Fibroblast of skin of right quadriceps (primary cell): ENCODE results near the gene UBAP1.
"Not testable (repeated sequence)": the region's sequence is repeated elsewhere in the genome, so short reads cannot be mapped to it uniquely, and the experiment has no call there.

Source experiments
- DNase-seq: peaks from one replicate; pipeline ENCODE4 v3.0.0-alpha.2; 2013

Gene UBAP1

GRCh38 chr9:34178436-34179212 lies at the start of gene UBAP1:
TSS of gene UBAP1 (plus strand) at chr9:34179043. CDS start at chr9:34220915, 41,872 bp downstream.
- peak; percentile 97 for DNase-seq

- no peak for DNase-seq
These were observed 47.3 kb upstream of the UBAP1 start for GRCh38 chr9:34131571-34131970.

- DNase-seq: no peak
These were observed 45.4 kb upstream of the UBAP1 start for GRCh38 chr9:34133436-34133949.

- DNase-seq: no peak
These were observed 44.3 kb upstream of the UBAP1 start for GRCh38 chr9:34134521-34134920.

GRCh38 chr9:34138644-34139043 lies 40.2 kb upstream of the UBAP1 start:
- not testable (repeated sequence) for DNase-seq

DNA sequence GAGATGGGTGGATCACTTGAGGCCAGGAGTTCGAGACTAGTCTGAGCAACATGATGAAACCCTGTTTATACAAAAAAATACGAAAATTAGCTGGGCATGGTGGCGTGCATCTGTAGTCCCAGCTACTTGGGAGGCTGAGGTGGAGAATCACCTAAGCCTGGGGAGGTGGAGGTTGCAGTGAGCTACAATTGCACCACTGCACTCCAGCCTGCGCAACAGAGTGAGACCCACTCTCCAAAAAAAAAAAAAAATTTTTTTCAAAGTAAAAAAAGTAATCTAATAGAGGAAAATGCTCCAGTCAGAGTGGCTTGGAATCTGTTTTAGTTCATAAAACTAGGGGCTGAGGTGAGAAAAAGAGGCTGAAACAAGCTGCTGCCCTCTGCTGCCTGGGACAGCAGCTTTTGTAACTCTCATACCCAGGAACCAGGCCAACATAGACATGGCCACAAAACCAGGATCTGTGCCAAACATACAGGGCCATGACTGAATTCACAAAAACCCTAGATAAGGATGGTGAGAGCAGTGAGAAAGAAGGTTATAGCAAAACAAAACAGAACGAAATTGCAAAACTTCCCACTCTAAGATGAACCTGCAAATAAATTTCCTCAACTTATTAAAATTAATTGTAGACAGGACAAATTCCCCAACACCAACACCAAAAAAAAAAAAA lies 39.2 kb upstream of the UBAP1 start:
- peak; percentile 73 for DNase-seq

- DNase-seq: no peak
These were observed 38.0 kb upstream of the UBAP1 start for GRCh38 chr9:34140853-34141252.

GRCh38 chr9:34143116-34143515 lies 35.7 kb upstream of the UBAP1 start:
- no peak for DNase-seq

- no peak for DNase-seq
These were observed 33.7 kb upstream of the UBAP1 start for GRCh38 chr9:34145165-34145564.

DNA sequence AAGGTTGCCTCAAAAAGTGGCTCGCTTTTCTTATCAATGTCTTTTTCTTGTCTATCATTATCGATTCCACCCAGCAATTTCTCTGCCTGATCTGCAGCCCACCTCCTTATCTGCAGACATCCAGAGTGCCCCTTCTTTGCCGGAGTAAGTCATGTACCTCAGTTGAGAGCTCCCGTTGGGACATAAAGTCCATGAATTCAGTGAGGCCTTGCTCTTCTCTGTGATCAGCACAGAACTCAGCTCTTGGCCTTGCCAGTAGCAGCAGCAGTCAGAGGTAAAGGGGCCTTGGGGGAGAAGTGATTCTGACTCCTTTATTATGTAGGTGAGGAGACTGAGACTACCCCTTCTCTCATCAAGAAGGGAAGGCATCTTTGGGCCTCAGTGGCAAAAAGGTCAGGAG lies 27.4 kb upstream of the UBAP1 start:
- DNase-seq: no peak

GRCh38 chr9:34154057-34154456 lies 24.8 kb upstream of the UBAP1 start:
- DNase-seq: no peak

GRCh38 chr9:34157318-34157717 lies 21.5 kb upstream of the UBAP1 start:
- no peak for DNase-seq

GRCh38 chr9:34157898-34158297 lies 20.9 kb upstream of the UBAP1 start:
- DNase-seq: no peak

GRCh38 chr9:34158362-34158869 lies 20.4 kb upstream of the UBAP1 start:
- DNase-seq: peak; percentile 87

- DNase-seq: no peak
These were observed 15.4 kb upstream of the UBAP1 start for GRCh38 chr9:34163434-34163833.

GRCh38 chr9:34169125-34169524 lies 9.7 kb upstream of the UBAP1 start:
- DNase-seq: no peak

GRCh38 chr9:34170237-34170991 lies 8.4 kb upstream of the UBAP1 start:
- DNase-seq: no peak

DNA sequence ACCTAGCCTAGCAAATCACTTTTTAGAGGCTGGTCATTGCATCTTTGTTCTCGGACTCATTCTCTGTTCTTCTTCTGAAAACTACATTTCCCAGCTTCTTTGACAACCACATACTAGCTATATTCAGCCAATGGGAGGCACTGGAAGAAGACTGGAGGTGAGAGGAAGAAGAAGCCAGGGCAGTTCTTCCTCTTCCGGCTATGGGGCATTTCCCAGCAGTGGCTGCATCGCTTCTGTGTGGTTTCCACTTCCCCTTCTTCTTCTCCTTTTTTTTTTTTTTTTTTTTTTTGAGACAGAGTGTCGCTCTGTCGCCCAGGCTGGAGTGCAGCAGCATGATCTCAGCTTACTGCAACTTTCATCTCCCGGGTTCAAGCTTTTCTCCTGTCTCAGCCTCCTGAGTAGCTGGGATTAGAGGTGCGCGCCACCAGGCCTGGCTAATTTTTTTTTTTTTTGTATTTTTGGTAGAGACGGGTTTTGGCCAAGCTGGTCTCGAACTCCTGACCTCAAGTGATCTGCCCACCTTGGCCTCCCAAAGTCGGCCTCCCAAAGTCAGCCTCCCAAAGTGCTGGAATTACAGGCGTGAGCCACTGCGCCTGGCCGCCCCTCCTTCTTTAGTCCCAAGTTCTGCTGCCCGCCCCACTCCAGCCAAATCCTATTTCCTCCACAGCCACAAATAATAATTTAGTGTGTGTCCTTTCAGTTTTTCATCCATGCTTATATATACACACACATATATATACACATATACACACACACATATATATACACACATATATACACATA lies 6.9 kb upstream of the UBAP1 start:
- DNase-seq: no peak

DNA sequence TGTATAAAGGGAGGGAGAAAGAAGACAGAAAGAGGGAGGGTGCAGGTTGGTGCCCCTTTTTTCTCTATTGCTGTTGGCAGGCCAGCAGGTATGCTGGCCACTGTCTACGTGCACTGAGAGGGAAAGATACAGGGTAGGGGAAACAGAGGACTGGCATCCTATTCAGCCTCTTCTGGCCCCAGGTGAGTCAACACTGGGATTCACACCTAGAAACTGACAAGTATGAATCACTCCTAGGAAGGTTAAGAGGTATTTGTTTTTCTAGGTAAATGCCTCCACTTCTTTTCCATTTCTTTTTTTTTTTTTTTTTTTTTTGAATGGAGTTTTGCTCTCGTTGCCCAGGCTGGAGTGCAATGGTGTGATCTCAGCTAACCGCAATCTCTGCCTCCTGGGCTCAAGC lies 2.8 kb upstream of the UBAP1 start:
- no peak for DNase-seq

DNA sequence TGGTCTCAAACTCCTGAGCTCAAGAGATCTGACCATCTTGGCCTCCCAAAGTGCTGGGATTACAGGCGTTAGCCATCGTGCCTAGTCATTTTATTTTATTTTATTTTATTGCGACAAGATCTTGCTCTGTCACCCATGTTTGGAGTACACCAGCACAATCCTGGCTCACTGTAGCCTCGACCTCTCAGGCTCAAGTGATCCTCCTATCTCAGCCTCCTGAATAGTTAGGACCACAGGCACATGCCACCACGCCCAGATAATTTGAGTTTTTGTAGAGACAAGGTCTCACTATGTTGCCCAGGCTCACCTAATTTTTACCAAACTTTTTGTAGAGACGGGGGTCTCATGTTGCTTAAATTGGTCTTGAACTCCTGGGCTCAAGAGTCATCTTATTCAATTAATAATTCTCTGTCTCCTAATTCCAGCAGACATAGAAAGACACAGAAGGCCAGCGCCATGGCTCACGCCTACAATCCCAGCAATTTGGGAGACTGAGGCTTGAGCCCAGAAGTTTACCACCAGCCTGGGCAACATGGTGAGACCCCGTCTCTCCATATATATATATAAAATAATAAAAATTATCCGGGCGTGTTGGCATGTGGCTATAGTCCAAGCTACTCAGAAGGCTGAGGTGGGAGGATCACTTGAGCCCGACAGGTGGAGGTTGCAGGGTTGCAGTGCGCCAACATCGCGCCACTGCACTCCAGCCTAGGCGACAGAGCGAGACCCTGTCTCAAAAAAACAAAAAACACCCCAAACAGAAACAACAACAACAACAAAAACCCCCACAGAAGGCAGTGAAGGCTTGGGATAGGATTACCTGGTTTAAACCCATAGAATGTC lies 1.0 kb upstream of the UBAP1 start:
- no peak for DNase-seq
